HG02610 (cell line): Measurements from ENCODE around the gene KLK13.
A peak's percentile ranks its signal among the peaks of the same experiment; 100 is the strongest.

Experiments used
- ATAC-seq: cut with Tn5 transposase; IDR thresholded peaks from one replicate; pipeline ENCODE4 v1.9.1; 2021; ENCODE audit warnings: mild to moderate bottlenecking, moderate library complexity; ENCODE audit not compliant: unreplicated experiment

Gene KLK13

GRCh38 chr19:51064534-51065220 is at the start of gene KLK13:
Gene KLK13 (minus strand): TSS chr19:51065092. CDS start chr19:51065067, 25 bp downstream.
- no peak for ATAC-seq

- no peak for ATAC-seq
Observed at GRCh38 chr19:51114087-51114729, 49.3 kb upstream of the KLK13 start.

- ATAC-seq = no peak
Observed at GRCh38 chr19:51111606-51112005, 46.7 kb upstream of the KLK13 start.

GRCh38 chr19:51110666-51110971 is 45.7 kb upstream of the KLK13 start:
- ATAC-seq = no peak

- ATAC-seq = peak; percentile 33
Observed at GRCh38 chr19:51108805-51109146, 43.9 kb upstream of the KLK13 start.

GRCh38 chr19:51108066-51108804 is 43.3 kb upstream of the KLK13 start, which contains the start of gene CTU1:
Gene CTU1 (minus strand): TSS chr19:51108409. CDS start chr19:51104569, 3,840 bp downstream.
- peak; percentile 92 for ATAC-seq

GRCh38 chr19:51107406-51108065 is 42.6 kb upstream of the KLK13 start:
- no peak for ATAC-seq

- no peak for ATAC-seq
Observed at GRCh38 chr19:51103926-51104341, 39.0 kb upstream of the KLK13 start.

GRCh38 chr19:51102991-51103390 is 38.1 kb upstream of the KLK13 start:
- ATAC-seq = no peak

GRCh38 chr19:51101171-51101865 is 36.4 kb upstream of the KLK13 start:
- no peak for ATAC-seq

GRCh38 chr19:51100601-51101000 is 35.7 kb upstream of the KLK13 start:
- no peak for ATAC-seq

- no peak for ATAC-seq
Observed at GRCh38 chr19:51099047-51099382, 34.1 kb upstream of the KLK13 start.

GRCh38 chr19:51098365-51099046 is 33.6 kb upstream of the KLK13 start:
- ATAC-seq = no peak

- no peak for ATAC-seq
Observed at GRCh38 chr19:51097796-51098195, 32.9 kb upstream of the KLK13 start.

GRCh38 chr19:51097166-51097738 is 32.4 kb upstream of the KLK13 start:
- ATAC-seq = no peak

- no peak for ATAC-seq
Observed at GRCh38 chr19:51096473-51097165, 31.7 kb upstream of the KLK13 start.

- no peak for ATAC-seq
Observed at GRCh38 chr19:51094696-51095279, 29.9 kb upstream of the KLK13 start.

GRCh38 chr19:51093510-51094345 is 28.8 kb upstream of the KLK13 start:
- no peak for ATAC-seq
